SHP77 (cell line): ENCODE results near the gene MEGF11.

Experiments used
- DNase-seq, 2 experiments: peaks; one replicate each; lab custom pipeline; 2025; lab: John Stamatoyannopoulos, UW

MEGF11 gene

GRCh38 chr15:66142285-66142684 lies 111.3 kb downstream of the MEGF11 start:
- peak; percentile 41 to 71 for DNase-seq

- no peak for DNase-seq
Measured at GRCh38 chr15:66139591-66140207, 113.9 kb downstream of the MEGF11 start.

- DNase-seq: no peak
Measured at GRCh38 chr15:66138892-66139590, 114.5 kb downstream of the MEGF11 start.

- peak in 1 of 2 experiments; percentile 60 for DNase-seq
Measured at GRCh38 chr15:66138096-66138783, 115.3 kb downstream of the MEGF11 start.

- no peak for DNase-seq
Measured at GRCh38 chr15:66136948-66137347, 116.6 kb downstream of the MEGF11 start.

DNA sequence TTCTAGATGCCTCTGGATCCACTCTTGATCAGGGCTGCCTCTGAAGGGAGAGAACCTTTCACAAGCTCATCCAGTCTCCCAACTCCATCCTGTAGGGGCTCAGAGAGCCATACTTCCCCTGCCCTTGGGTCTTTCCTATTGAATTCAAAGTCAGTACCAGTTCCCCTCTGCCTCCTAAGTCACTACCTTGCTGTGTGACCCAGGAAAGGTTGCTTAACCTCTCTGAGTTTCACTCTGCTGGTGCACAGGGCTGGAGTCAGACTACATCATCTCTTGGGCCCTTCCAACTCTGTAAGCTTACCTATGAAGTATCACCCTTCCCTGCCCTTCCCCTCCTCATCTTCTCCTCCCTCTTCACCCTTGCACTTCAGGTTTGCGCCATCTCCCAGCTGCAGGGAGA lies 117.9 kb downstream of the MEGF11 start:
- no peak for DNase-seq

GRCh38 chr15:66134284-66134683 lies 119.3 kb downstream of the MEGF11 start:
- no peak for DNase-seq

GRCh38 chr15:66133247-66133885 lies 120.2 kb downstream of the MEGF11 start:
- no peak for DNase-seq

DNA sequence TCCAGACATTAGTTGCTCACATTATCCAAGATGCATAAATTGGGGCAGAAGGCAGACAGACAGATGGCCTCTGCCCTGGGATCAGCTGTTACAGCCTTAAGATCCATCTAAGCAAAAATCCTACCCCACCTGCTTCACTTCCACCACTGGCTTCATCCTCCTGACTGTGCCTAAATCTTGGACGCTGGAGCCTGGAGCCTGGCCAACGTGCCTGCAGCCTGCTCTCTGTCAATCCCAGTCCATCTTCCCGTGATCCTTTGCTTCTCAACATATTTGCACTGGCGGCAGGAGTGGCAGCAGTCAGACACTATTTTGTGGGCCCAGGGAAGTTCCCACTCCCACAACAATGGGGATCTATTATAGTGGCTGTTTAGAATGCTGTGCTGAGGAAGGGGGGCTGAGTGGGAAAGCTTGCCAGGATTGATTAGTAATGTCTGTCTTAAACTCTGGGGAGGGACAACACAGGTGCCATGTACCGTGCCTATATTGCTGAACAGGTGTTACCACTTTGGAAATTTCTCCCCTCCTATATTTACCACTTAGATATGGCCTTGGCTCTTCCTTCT lies 121.2 kb downstream of the MEGF11 start:
- DNase-seq: peak; percentile 83 to 87

DNA sequence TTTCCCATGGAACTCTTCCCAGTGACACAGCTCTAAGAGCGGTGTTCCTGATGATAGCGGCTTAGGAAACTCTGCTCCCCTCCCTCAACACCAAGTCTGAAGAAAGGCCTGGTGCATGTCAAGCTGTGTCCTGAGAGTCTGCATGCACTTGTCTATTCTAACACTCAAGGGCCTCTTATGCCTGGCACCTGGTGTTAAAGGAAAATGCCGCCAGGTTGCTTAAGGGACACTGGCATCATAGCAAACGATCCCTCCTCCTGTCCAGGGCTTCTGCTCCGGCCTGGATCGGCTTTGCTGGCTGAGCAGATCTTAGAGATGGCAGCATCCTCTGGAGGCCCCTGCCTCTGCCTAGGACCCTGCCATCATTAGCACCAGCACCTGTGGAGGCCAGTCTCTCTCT lies 121.7 kb downstream of the MEGF11 start:
- DNase-seq: peak in 1 of 2 experiments; percentile 50

- no peak for DNase-seq
Measured at GRCh38 chr15:66131200-66131599, 122.3 kb downstream of the MEGF11 start.

DNA sequence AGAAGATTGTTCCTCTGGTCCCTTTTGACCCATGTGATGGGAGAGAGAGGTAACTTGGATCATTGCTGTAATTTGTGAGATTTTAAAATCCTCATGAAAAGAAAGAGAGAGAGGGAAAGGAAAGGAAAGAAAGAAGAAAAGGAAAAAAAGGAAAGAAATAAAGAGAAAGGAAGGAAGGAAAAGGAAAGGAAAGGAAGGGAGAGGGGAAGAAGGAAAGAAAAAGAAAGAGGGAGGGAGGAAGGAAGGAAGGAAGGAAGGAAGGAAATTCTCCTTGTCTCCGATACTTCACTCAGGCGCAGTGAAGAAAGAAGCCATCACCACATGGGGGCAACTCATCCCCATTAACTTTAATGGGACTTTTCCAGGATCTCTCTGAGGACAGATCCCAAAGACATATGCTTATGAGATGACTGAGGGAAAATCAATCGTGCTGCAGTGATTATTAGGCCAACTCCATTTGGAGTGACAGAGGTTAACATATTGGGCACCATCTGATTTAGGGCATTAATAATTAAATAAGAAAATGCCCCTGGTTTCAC lies 123.0 kb downstream of the MEGF11 start:
- no peak for DNase-seq

DNA sequence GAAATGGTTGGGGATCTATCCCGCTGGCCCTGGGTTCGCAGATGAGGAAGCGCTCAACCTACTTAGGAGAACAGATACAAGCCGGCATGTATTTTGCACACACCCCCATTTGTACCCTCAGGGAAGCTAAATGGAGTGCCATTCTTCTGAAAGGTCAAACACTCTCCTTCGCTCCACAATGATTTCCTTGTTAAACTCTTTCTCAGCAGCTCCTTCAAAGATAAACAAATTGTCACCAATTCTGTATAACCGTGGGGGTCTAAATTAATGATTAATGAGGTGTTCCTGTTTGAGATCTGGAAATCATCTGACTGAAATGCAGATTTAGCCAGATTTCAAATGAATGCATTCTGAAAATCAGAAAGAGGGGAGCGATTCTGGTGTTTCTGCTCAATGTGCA lies 124.0 kb downstream of the MEGF11 start:
- DNase-seq: no peak

- DNase-seq: no peak
Measured at GRCh38 chr15:66128116-66128680, 125.4 kb downstream of the MEGF11 start.

DNA sequence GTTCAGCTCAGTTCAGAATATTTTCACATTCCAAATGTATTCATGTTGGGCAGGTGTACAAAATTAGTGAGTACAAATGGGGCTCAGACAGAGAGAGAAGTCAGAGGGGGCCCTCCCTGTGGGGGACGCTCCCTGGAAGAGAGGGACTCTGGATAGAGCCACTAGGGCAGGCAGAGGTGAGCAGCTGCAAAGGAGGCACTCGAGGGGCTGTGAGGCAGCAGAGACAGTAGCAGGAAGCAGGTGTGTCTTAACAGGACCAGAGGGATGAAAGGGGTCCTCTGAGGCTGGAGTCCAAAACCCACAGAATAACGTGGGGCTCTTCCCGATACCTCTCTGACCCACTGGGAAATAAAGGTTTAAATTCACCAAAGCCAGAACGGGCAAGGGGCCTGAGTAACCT lies 127.1 kb downstream of the MEGF11 start:
- peak in 1 of 2 experiments; percentile 41 for DNase-seq

DNA sequence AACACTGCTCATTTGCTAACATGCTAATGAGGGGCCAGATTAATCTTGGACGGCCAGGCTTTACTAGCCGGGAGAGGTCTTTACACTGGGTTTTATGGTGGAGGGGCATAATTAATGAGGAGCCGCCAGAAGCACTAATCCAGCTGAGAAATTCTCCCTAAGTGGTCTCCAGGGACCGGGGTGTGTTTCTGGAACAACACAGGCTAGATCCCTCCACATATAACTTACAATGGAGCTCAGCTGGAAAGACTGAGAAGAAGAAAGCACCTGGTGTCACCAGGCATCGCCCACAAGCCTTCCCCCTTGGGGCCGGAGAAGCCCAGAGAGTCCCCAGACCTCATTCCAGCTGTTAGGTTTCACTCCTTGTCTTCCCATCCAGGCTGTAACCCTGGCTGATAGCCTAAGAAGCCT lies 127.5 kb downstream of the MEGF11 start:
- no peak for DNase-seq

GRCh38 chr15:66124651-66125050 lies 128.9 kb downstream of the MEGF11 start:
- no peak for DNase-seq

DNA sequence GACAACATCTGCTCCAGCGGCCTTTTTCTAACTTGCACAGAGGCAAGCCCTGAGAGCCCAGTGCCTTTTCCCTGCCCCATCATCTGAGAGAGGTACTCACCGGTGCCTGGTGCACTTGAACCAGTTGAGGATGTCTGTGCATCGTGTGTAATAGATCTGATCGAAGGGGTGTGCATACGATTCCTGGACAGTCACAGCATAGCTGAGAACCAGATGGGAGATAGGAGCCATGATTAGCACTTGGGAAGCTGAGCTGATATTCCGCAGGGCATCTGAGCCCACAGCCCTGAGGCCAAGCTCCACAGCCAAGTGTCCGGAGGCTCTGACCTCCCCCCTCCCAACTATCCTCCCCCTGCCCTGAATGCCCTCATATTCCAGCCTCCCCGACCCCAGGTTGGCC lies 129.8 kb downstream of the MEGF11 start:
- DNase-seq: no peak

- DNase-seq: no peak
Measured at GRCh38 chr15:66120422-66120821, 133.1 kb downstream of the MEGF11 start.

DNA sequence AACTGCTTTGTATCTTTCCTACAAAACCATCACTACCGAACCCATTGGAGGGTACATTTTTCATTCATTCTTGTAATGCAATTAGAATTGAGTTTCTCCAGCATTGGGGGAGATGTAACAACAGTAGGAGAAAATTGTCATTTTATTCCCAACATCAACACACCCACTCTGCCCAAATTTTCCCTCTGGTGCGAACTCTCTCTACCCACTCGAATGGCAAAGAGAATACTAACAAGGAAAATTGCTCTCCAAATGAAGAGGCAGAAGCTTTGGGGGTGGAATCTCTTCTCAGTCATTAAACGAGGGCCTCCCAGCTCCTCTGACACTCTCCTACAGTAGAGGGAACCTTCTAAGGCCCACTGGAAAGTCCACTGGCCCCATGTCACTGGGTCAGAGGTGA lies 135.7 kb downstream of the MEGF11 start:
- DNase-seq: no peak

DNA sequence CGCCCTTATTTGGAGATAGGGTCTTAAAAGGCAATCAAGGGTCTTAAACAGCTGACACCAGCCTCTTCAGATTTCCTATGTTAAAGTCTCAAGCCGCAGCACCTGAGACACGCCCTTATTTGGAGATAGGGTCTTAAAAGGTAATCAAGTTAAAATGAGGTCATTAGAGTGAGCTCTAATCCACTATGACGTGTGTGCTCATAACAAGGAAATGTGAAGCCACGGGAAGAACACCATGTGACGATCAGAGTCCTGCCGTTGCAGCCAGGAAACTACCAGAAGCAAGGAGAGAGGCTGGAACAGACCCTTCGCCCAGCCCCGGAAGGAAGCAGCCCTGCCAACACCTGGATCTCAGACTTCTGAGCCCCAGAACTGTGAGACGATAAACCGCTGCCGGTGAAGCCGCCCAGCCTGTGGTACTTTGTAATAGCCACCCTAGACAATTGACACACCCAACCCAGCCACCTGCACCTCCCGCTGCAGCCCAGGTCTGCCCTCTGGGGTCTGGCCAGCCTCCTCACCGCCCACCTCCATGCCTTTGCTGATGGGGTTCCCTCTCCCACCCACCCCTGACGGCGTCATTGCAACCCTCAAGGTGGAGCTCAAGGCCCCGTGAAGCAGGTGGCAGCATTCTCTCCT lies 137.9 kb downstream of the MEGF11 start:
- DNase-seq: peak in 1 of 2 experiments; percentile 29
